GM19239 (cell line): ENCODE results near the gene YPEL2.

Source experiments
- DNase-seq: peaks from one replicate; pipeline ENCODE4 v3.0.0; 2011; ENCODE audit warnings: low spot score; ENCODE audit not compliant: insufficient read length
- FAIRE-seq: peaks from 2 replicates; lab custom pipeline; 2011; peaks lifted over from hg19 to GRCh38; lab: Jason Lieb, UNC

Gene YPEL2

GRCh38 chr17:59329176-59330052, 2.0 kb upstream of the YPEL2 start:
- DNase-seq: peak; percentile 58
- peak; percentile 73 for FAIRE-seq

DNA sequence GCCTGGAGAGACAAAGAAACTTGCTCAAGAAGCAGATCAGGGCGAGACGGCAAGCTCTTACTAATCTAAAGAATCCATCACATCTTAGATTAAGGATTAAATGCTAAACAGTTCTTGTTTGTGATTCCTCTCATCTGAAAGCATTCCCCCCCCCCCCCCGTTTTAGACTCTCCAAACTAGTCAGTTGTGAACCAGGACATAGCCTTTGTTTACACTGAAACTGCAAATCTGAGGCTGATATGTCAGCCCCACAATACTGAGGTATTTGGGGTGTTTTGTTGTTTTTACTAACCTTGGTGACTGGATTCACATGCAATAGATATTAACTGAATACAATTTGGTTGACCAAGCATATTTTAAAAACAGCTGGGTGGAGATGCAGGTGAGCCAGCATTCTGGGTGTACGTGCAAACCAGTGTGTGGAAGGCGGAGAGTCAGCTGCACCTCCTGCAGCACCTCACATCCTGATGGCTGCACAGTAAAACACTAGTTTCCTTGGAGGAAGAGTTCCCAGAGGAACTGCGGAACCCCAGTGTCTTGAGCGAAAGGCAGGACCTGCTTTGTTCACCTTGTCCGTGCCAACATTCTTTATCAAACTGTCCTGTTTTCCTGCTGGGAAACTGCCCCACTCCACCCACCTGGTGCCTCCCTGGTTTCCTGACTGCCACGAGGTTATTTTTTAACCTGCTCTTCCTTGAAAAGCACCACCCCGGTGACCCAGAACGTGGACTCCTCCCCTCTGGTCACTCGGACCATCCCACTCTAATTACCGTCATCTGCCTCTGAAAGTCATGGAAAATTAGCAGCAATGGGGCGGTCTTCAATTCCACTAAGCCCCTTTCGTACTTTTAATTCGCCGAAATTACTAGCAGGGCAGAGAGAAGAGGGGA, 1.2 kb upstream of the YPEL2 start:
- FAIRE-seq (no peak), DNase-seq (no peak)

- DNase-seq (peak; percentile 29), FAIRE-seq (no peak)
Observed at GRCh38 chr17:59331929-59332748, 684 bp downstream of the YPEL2 start.

- DNase-seq: no peak
- FAIRE-seq: no peak
Observed at GRCh38 chr17:59332749-59333377, 1.4 kb downstream of the YPEL2 start.

DNA sequence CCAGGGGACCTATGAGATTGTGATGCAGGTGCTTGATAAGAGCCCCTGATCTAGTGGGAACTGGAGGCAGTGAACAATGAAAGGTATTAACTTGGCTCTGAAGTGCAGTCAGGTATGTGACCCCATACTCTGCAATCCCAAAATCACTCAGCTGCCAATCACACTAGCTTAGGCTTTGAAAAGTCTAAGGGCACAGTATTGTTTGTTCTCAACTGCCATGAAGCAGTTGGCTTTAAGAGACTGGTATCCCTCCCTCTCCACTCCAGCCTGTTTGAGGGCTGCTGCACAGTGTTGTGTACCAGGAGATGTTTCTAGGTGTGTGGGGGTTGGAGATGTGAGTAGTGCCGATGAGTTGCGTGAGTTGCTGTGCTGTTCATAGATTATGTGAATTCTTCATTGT, 2.4 kb downstream of the YPEL2 start:
- DNase-seq (no peak), FAIRE-seq (no peak)

GRCh38 chr17:59335685-59336084, 4.2 kb downstream of the YPEL2 start:
- no peak for DNase-seq
- FAIRE-seq: no peak

- DNase-seq (no peak), FAIRE-seq (no peak)
Observed at GRCh38 chr17:59337741-59338299, 6.4 kb downstream of the YPEL2 start.

- FAIRE-seq: no peak
- no peak for DNase-seq
Observed at GRCh38 chr17:59338498-59338897, 7.0 kb downstream of the YPEL2 start.

DNA sequence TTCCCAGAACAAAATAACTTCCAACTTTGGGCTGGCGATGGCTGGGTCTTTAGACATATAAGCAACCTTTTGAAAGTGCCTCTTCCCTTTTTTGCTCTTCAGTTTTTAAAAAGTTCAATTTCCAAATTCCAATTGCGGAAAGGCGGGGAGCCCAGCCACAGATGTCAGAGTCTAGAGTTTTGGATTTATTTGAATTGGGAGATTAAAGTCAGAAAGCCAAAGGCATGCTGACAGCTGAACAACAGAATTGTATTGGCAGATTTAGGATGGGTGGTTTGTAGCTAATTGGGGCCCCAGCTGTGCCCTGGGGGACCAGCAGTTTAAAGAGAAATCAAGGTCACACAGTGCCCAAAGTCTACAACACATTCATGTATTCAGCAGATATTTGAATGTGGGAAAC, 10.5 kb downstream of the YPEL2 start:
- DNase-seq: no peak
- no peak for FAIRE-seq

DNA sequence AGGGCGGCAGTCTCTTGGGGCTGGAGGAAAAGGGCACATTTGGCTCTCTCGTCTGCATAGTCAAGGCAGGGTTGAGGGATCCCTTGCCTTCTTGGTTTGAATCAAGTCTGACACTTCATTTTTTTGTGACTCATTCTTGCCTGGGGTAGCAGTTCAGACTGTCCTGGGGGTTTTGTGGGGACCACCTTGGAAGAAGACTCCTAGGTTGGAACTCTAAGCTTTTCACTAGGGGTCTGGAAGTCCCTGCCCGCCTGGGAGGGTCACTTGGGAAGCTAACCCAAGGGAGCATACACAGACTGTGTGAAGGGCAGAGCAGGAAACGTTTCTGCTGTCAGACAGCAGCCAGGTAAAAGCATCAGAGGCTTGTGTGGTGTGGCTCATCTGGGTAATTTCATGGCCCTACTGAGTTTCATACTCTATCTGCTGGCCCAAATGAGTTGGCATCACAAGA, 11.3 kb downstream of the YPEL2 start:
- FAIRE-seq: no peak

DNA sequence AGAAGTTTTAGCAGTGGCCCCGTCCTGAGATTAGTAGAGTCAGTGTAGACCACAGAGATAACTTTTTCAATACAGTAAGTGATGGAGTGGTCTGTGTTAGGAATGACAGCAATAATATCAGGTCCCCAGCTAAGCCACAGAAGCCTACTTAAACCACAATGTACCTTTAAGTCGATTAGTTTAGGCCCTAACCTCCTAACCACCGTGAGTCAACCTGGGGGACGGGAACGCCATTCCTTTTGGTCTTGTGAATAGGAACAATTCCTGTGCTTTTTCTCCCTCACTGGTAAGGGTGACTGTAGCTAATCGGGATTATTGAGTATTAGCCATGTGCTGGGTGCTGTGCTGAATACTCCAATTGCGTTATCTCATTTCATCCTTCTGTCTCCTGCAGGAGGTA, 14.0 kb downstream of the YPEL2 start:
- DNase-seq: no peak
- no peak for FAIRE-seq

More for the DNA sequence above, 11.3 kb downstream of the YPEL2 start:
- no peak for DNase-seq

DNA sequence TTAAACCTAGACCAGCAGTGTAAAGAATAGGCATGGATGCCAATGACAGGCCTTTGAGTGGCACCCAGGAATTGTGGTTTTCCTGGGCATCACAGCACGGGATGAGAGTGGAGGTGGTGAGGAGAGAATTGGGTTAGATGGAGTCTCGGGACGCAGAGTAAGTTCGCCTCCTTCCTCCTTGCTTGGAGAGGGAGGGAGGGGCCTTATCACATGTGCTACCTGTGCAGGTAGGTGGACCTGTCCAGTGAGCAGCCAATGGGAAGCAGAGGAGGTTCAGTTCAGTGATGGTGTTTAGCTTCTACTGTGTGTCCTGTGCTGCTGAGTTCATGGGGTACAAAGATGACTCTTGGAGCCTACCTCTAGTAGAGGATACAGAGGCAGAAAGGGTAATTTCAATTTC, 14.9 kb downstream of the YPEL2 start:
- FAIRE-seq: no peak
- DNase-seq: no peak

DNA sequence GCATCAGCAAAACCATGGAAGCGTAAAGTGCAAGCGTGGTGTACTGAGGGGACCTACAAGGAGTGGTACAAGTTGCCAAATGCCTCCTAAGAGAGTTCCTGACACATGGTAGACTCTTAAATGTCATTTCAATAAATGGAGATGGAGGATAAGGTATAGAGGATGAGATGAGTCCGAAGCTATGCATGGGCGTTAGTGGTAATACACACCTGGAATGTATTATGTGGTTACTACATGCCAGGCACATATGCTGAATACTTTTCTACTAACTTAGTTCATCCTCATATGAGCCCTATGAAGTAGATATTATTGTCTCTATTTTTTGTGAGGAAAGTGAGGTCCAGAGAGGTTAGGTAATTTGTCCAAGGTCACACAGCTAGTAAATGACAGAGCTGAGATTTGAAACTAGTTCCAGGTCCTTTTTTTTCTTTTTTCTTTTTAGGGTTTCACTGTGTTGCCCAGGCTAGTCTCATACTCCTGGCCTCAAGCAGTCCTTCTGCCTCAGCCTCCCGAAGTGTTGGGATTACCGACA, 15.5 kb downstream of the YPEL2 start:
- no peak for DNase-seq
- no peak for FAIRE-seq

DNA sequence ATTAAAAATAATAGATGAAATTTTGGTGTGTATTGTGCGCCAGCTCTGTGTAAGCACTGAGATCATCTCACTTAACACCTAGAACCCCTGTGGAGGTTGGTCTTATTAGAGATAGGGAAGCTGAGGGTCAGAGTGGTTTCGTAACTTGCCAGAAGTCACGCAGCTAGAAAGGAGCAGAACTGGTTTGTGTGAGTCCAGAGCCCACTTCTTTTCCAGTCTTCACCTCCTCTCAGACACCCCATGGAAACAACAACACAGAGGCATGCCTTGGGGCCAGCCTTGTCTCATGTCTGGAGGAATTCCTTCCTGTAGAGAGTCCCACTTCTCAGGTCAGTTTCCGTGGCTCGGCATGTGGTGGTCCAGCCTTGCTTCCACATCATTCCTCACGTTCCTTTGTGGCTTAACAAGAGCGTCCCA, 16.5 kb downstream of the YPEL2 start:
- DNase-seq: no peak
- FAIRE-seq: no peak

GRCh38 chr17:59349178-59349577, 17.7 kb downstream of the YPEL2 start:
- FAIRE-seq (no peak), DNase-seq (no peak)

GRCh38 chr17:59353106-59353854, 21.8 kb downstream of the YPEL2 start:
- FAIRE-seq (no peak), DNase-seq (no peak)

- FAIRE-seq (no peak), DNase-seq (no peak)
Observed at GRCh38 chr17:59353936-59354755, 22.7 kb downstream of the YPEL2 start.
